Astrocyte (in vitro differentiated cells and primary cell): ENCODE measurements around the gene KCNMA1. TPM values are rescaled to one million over a fixed set of nuclear protein-coding genes. Genes with fewer than 3 reads are reported as not detected.

Experiments used
- DNase-seq: peaks from one replicate; pipeline ENCODE4 v3.0.0-alpha.2; 2010; ENCODE audit warnings: low read depth
- FAIRE-seq: peaks from 2 replicates; lab custom pipeline; 2011; peaks lifted over from hg19 to GRCh38; lab: Jason Lieb, UNC
- H2AFZ ChIP-seq: 2 replicates; pipeline ENCODE4 v1.6.0; 2012; ENCODE audit warnings: low read depth, low read length, inconsistent platforms
- H3K27ac ChIP-seq: 2 replicates; pipeline ENCODE4 v1.5.1; 2011; ENCODE audit warnings: low read depth, low read length, inconsistent platforms
- H3K27me3 ChIP-seq: 2 replicates; pipeline ENCODE4 v1.6.0; 2011; ENCODE audit warnings: low read length, inconsistent platforms; ENCODE audit not compliant: insufficient read depth
- H3K36me3 ChIP-seq: 2 replicates; pipeline ENCODE4 v1.5.1; 2011; ENCODE audit warnings: low read length, inconsistent platforms; ENCODE audit not compliant: insufficient read depth
- H3K4me1 ChIP-seq: 2 replicates; pipeline ENCODE4 v1.5.1; 2011; ENCODE audit warnings: low read length, inconsistent platforms; ENCODE audit not compliant: insufficient read depth
- H3K4me2 ChIP-seq: 2 replicates; pipeline ENCODE4 v1.6.0; 2012; ENCODE audit warnings: low read length, inconsistent platforms
- H3K4me3 ChIP-seq: 2 replicates; pipeline ENCODE4 v1.5.1; 2011; ENCODE audit warnings: low read depth, mild to moderate bottlenecking, low read length, inconsistent platforms; ENCODE audit not compliant: insufficient read depth
- H3K79me2 ChIP-seq: 2 replicates; pipeline ENCODE4 v1.6.0; 2012; ENCODE audit warnings: mild to moderate bottlenecking, low read length, inconsistent platforms; ENCODE audit not compliant: insufficient read depth
- H3K9ac ChIP-seq: 2 replicates; pipeline ENCODE4 v1.6.0; 2012; ENCODE audit warnings: mild to moderate bottlenecking, low read length, inconsistent platforms
- H3K9me3 ChIP-seq: 2 replicates; pipeline ENCODE4 v1.5.1; 2012; ENCODE audit warnings: low read depth, mild to moderate bottlenecking, low read length, inconsistent platforms; ENCODE audit not compliant: insufficient read depth
- H4K20me1 ChIP-seq: 2 replicates; pipeline ENCODE4 v1.6.0; 2012; ENCODE audit warnings: low read length, inconsistent platforms; ENCODE audit not compliant: insufficient read depth
- H3K27ac Mint-ChIP-seq: one replicate; pipeline ENCODE4 v1.8.0; 2021; ENCODE audit warnings: mild to moderate bottlenecking, mixed read lengths; ENCODE audit not compliant: unreplicated experiment
- H3K27me3 Mint-ChIP-seq: one replicate; pipeline ENCODE4 v1.8.0; 2021; ENCODE audit warnings: low read depth, mixed read lengths; ENCODE audit not compliant: unreplicated experiment
- H3K36me3 Mint-ChIP-seq: one replicate; pipeline ENCODE4 v1.8.0; 2021; ENCODE audit warnings: low read depth, mixed read lengths; ENCODE audit not compliant: unreplicated experiment
- H3K4me1 Mint-ChIP-seq: one replicate; pipeline ENCODE4 v1.8.0; 2021; ENCODE audit warnings: low read depth, mixed read lengths; ENCODE audit not compliant: unreplicated experiment
- H3K4me3 Mint-ChIP-seq: one replicate; pipeline ENCODE4 v1.8.0; 2021; ENCODE audit warnings: mild to moderate bottlenecking, moderate library complexity, mixed read lengths; ENCODE audit not compliant: unreplicated experiment
- H3K9me3 Mint-ChIP-seq: one replicate; pipeline ENCODE4 v1.8.0; 2021; ENCODE audit warnings: mild to moderate bottlenecking, mixed read lengths; ENCODE audit not compliant: unreplicated experiment
- EZH2 ChIP-seq: IDR thresholded peaks from 2 replicates; pipeline ENCODE4 v1.6.1; 2012; ENCODE audit warnings: mild to moderate bottlenecking, low read length, inconsistent platforms; ENCODE audit not compliant: insufficient read depth
- total RNA-seq: library from RNA; stranded (reverse); gene quantifications from 2 replicates; pipeline ENCODE4 v1.2.1, GENCODE V29; 2021
- TF ChIP-seq, protein P1 (sequence below): IDR thresholded peaks from 2 replicates; pipeline ENCODE4 v1.5.1; 2011; ENCODE audit warnings: low read depth, mild to moderate bottlenecking, inconsistent platforms, low read length, moderate library complexity; ENCODE audit not compliant: insufficient read depth

Gene KCNMA1
- total RNA-seq, 1 donor from 2014 or later, result 45.8 TPM

DNA sequence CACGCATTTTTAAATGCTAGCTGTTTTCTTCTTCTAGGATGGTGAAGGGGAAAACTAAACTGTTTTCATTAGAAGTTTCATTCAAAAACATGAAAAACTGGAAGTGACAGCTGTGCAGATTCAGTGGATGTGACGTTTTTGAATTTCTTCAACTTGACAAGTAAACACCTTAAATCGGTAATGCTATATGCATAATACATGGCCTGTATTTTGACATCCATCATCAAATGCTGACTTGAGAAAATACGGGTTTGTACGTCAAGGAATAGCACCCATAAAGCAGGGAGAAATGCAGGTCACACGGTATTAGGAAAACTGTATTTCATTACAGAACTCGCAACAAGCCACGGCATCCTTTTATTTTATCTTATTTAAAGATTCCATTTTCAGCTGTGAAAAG lies 720.5 kb downstream of the KCNMA1 start:
- H3K4me3 ChIP-seq, result no peak overlapping the region
- no peak overlapping the region for H3K27ac ChIP-seq
- no peak overlapping the region for H2AFZ ChIP-seq
- peaks cover 4% of the 10 kb centered on the region for H3K36me3 Mint-ChIP-seq
- H3K4me3 Mint-ChIP-seq, result no peak overlapping the region
- no peaks in the 10 kb centered on the region for H3K4me1 ChIP-seq
- peaks cover 16% of the 10 kb centered on the region for H3K4me1 Mint-ChIP-seq
- DNase-seq (no peak), FAIRE-seq (no peak)
- H3K27me3 ChIP-seq, result no peaks in the 10 kb centered on the region
- no peaks in the 10 kb centered on the region for H3K9me3 Mint-ChIP-seq
- H3K27me3 Mint-ChIP-seq, result no peaks in the 10 kb centered on the region
- TF ChIP-seq EZH2, result no peak
- TF ChIP-seq, protein P1, sequence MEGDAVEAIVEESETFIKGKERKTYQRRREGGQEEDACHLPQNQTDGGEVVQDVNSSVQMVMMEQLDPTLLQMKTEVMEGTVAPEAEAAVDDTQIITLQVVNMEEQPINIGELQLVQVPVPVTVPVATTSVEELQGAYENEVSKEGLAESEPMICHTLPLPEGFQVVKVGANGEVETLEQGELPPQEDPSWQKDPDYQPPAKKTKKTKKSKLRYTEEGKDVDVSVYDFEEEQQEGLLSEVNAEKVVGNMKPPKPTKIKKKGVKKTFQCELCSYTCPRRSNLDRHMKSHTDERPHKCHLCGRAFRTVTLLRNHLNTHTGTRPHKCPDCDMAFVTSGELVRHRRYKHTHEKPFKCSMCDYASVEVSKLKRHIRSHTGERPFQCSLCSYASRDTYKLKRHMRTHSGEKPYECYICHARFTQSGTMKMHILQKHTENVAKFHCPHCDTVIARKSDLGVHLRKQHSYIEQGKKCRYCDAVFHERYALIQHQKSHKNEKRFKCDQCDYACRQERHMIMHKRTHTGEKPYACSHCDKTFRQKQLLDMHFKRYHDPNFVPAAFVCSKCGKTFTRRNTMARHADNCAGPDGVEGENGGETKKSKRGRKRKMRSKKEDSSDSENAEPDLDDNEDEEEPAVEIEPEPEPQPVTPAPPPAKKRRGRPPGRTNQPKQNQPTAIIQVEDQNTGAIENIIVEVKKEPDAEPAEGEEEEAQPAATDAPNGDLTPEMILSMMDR, result no peak
- no peaks in the 10 kb centered on the region for H3K9me3 ChIP-seq
- H3K27ac Mint-ChIP-seq, result no peak overlapping the region
- no peaks in the 10 kb centered on the region for H3K36me3 ChIP-seq
- no peak overlapping the region for H3K9ac ChIP-seq
- H4K20me1 ChIP-seq, result no peaks in the 10 kb centered on the region
- H3K4me2 ChIP-seq, result no peak overlapping the region
- no peaks in the 10 kb centered on the region for H3K79me2 ChIP-seq

DNA sequence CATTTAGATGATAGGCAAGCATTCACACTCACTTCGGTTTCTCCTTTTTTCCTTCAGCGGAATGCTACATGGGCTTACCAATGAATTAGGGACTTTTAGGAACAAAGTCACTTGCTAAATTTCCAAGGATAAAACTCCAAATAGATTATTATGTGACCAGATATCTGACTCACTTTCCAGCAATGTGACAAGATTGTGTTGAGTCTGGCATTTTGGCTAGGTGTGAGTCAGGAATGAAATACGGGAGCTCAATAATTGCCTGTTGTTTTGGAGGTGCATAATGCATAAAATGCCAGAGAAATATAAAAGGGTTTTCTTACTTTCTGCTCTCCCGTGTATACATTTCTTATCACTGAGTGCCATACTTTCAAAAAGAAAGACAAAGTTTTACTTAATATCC lies 721.1 kb downstream of the KCNMA1 start:
- Histone ChIP-seq H3K9ac (no peak overlapping the region), H3K27ac (no peak overlapping the region), H3K36me3 (no peaks in the 10 kb centered on the region), H2AFZ (no peak overlapping the region), H3K4me2 (no peak overlapping the region), H3K9me3 (no peaks in the 10 kb centered on the region), H4K20me1 (no peaks in the 10 kb centered on the region), H3K4me3 (no peak overlapping the region), H3K4me1 (no peaks in the 10 kb centered on the region), H3K27me3 (no peaks in the 10 kb centered on the region), H3K79me2 (no peaks in the 10 kb centered on the region)
- peak; percentile 39 for FAIRE-seq
- no peak overlapping the region for H3K27ac Mint-ChIP-seq
- H3K27me3 Mint-ChIP-seq, result no peaks in the 10 kb centered on the region
- no peak overlapping the region for H3K4me3 Mint-ChIP-seq
- H3K36me3 Mint-ChIP-seq, result peaks cover 7% of the 10 kb centered on the region
- DNase-seq, result peak; percentile 20
- peaks cover 16% of the 10 kb centered on the region for H3K4me1 Mint-ChIP-seq
- TF ChIP-seq EZH2, result no peak
- TF ChIP-seq, protein P1, result no peak
- H3K9me3 Mint-ChIP-seq, result no peaks in the 10 kb centered on the region

DNA sequence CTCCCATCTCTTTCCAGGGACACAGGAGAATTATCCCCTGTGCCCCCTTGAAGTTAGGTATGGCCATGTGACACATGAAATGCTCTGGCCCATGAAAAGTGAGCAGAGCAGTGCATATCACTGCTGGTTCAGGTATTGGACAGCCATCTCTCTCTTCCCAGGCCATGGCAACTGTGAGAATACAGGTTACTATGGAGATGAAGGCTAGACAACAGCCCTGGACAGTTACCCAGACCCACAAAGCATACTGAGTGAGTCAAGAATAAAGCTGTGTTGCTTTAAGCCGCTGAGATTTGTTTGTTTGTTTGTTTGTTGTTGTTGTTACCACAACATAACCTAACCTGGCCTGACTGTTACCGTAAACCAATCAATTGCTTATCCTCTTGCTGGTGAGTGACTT lies 722.3 kb downstream of the KCNMA1 start:
- Histone ChIP-seq H3K9ac (no peak overlapping the region), H3K9me3 (no peaks in the 10 kb centered on the region), H3K4me1 (no peaks in the 10 kb centered on the region), H3K79me2 (no peaks in the 10 kb centered on the region), H3K4me3 (no peak overlapping the region), H4K20me1 (no peaks in the 10 kb centered on the region), H3K36me3 (no peaks in the 10 kb centered on the region), H2AFZ (no peak overlapping the region), H3K4me2 (no peak overlapping the region), H3K27me3 (no peaks in the 10 kb centered on the region), H3K27ac (no peak overlapping the region)
- FAIRE-seq (no peak), DNase-seq (no peak)
- Mint-ChIP-seq H3K9me3 (no peaks in the 10 kb centered on the region), H3K36me3 (peaks cover 8% of the 10 kb centered on the region), H3K27ac (no peak overlapping the region), H3K4me1 (peaks cover 16% of the 10 kb centered on the region), H3K27me3 (no peaks in the 10 kb centered on the region), H3K4me3 (no peak overlapping the region)
- no peak for TF ChIP-seq EZH2
- TF ChIP-seq, protein P1, result no peak
